Left ventricle myocardium inferior (tissue), 1 donor: ENCODE results near the gene CYBA. TPM values are rescaled to one million over a fixed set of nuclear protein-coding genes. Genes with fewer than 3 reads are reported as not detected.

ENCODE experiments used
- DNase-seq: peaks from one replicate; pipeline ENCODE4 v3.0.0-alpha.2; 2020
- H3K27ac ChIP-seq: fragments of 200-600 bp; replicated peaks from 2 replicates; pipeline ENCODE4 v1.8.0; 2021
- H3K27me3 ChIP-seq: fragments of 200-600 bp; 2 replicates; pipeline ENCODE4 v1.8.0; 2021; ENCODE audit warnings: low read depth
- H3K36me3 ChIP-seq: fragments of 200-600 bp; 2 replicates; pipeline ENCODE4 v1.8.0; 2021
- H3K4me1 ChIP-seq: fragments of 200-600 bp; 2 replicates; pipeline ENCODE4 v1.8.0; 2021
- H3K4me3 ChIP-seq: fragments of 200-600 bp; 2 replicates; pipeline ENCODE4 v1.8.0; 2021; ENCODE audit warnings: mild to moderate bottlenecking, moderate library complexity
- H3K9me3 ChIP-seq: fragments of 200-600 bp; replicated peaks from 2 replicates; pipeline ENCODE4 v1.8.0; 2021
- CTCF ChIP-seq: fragments of 200-600 bp; IDR thresholded peaks from 2 replicates; pipeline ENCODE4 v1.8.0; 2021; ENCODE audit warnings: antibody characterized with exemption, mild to moderate bottlenecking, borderline replicate concordance
- intact Hi-C: fragments of 100-400 bp; cut with micrococcal nuclease; formaldehyde crosslinking; loops from one replicate; pipeline ENCODE4 v1.11.0; 2022
- total RNA-seq: library from RNA; stranded (reverse); fragmentation: NEBNext Ultra II Directional; extraction: Animal tissue kit (Norgen Biotek cat#: 25700); gene quantifications from one replicate; pipeline ENCODE4 v1.2.1, GENCODE V29; 2021
- donor health status: DM: no; HTN: yes; CAD: no; lungs with severe emphysema.

CYBA gene
- total RNA-seq, 1 donor from 2014 or later: 42.6 TPM

DNA sequence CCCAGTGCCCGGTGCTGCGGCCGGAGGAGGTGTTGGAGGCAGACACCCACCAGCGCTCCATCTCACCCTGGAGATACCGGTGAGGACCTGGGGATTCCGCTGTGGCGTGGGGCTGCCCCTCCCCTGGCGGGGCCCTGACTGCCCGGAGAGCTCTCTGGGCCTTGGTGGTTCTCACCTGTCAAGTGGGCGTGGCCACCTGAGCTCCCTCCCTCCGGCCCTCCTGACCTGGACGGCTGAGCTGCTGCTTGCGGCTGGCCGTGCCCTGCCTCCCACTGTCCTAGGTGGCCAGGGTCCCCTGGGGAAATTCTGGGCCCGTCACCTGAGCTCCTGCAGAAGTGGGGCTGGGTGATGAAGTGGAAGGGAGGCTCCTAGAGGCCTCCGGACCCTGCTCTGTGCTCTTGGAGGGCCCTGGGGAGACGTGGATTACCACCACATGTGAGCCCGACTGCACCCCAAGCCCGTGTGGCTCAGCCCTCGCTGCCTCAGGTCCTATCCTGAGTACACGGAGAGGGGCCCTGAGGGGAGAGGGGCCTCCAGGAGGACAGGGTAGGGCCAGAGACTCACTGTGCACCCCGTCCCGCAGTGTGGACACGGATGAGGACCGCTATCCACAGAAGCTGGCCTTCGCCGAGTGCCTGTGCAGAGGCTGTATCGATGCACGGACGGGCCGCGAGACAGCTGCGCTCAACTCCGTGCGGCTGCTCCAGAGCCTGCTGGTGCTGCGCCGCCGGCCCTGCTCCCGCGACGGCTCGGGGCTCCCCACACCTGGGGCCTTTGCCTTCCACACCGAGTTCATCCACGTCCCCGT lies 11.4 kb downstream of the CYBA start:
- Histone ChIP-seq H3K36me3 (no peaks in the 10 kb centered on the region), H3K27ac (no peak overlapping the region), H3K9me3 (no peaks in the 10 kb centered on the region), H3K4me1 (peaks cover 10% of the 10 kb centered on the region), H3K27me3 (peaks cover 68% of the 10 kb centered on the region), H3K4me3 (no peak overlapping the region)
- no peak for TF ChIP-seq CTCF
- intact Hi-C loops: no loop called here
- no peak for DNase-seq

GRCh38 chr16:88638323-88639230 lies 12.3 kb downstream of the CYBA start, which contains the start of gene IL17C:
TSS of gene IL17C (plus strand) at chr16:88638572. CDS start at chr16:88638642, 70 bp downstream.
- TF ChIP-seq CTCF: no peak
- H3K27ac ChIP-seq: no peak within 1 kb of the TSS
- no peak within 1 kb of the TSS for H3K4me3 ChIP-seq
- H3K9me3 ChIP-seq: no peaks in the 10 kb centered on the region
- intact Hi-C loops: no loop called here
- no peak for DNase-seq
- peaks cover 68% of the 10 kb centered on the region for H3K27me3 ChIP-seq
- H3K4me1 ChIP-seq: peaks cover 18% of the 10 kb centered on the region
- no peaks in the 10 kb centered on the region for H3K36me3 ChIP-seq

DNA sequence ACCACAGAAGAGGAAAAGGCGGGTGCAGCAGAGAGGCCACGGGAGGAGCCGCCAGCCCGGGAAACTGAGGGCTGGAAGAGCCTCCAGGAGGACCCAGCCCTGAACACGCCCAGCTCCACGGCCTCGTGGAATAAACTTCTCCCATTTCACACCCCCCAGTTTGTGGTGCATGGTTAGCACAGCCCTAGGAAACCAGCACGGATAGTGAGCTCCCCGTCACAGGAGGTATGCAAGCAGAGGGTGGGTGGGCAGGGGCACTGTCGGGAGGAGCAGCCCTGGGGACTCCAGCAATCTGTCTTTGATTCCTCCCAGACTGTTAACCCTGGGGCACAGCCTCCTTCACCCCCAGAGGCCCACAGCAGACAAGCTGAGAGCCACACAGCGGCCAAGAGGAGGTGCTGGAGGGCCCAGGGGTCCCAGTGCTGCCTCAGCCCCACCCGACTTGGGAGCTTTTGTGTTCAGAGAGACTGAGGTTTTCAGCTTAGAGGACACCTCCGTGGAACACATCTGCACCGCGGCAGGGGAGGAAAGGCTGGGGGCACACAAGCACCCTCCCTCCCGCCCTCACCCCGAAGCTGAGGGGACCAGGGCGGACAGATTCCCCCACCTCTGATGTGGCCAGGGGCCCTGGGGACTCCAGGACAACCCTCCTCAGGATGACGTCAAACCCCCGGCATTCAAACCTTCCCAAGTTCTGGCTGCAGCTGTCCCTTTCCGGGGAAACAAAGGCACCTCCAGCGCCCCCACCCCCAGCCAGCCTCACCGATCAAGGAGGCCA lies 14.2 kb downstream of the CYBA start:
- no peaks in the 10 kb centered on the region for H3K9me3 ChIP-seq
- TF ChIP-seq CTCF: no peak
- no peak overlapping the region for H3K27ac ChIP-seq
- intact Hi-C loops: no loop called here
- no peak for DNase-seq
- H3K36me3 ChIP-seq: peaks cover 10% of the 10 kb centered on the region
- peaks cover 68% of the 10 kb centered on the region for H3K27me3 ChIP-seq
- no peak overlapping the region for H3K4me3 ChIP-seq
- peaks cover 18% of the 10 kb centered on the region for H3K4me1 ChIP-seq

DNA sequence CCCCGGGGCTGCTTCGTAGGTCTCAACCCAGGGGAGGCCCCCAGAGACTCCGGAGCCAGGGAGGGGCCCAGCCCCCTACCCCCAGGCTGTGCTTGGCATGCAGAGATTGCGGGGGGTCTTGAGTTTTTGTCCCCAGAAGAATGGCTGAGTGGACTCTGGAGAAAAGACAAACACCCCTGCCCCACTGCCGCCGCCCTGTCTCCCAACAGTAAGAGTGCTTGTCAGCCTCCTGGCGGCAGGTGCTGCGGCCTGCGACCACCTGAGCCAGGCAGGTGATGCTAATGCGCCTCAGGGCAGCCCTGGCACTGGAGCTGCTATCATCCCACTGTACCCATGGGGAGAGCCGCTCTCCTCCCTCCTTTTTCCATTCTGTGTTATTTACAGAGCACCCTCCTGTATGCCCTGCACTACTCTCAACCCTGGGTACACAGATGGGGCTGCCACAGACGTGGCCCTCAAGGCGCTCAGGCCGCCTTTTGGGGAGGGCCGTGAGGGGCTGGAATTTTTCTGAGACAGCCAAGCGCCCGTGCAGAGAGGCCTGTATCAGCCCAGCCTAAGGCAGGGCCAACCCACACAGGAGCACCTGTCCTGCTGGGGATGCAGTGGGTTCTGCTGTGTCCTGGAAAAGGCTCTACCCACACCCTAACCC lies 15.1 kb downstream of the CYBA start:
- H3K27me3 ChIP-seq: peaks cover 61% of the 10 kb centered on the region
- no peak for TF ChIP-seq CTCF
- H3K4me1 ChIP-seq: peaks cover 19% of the 10 kb centered on the region

More for the DNA sequence above, 15.1 kb downstream of the CYBA start:
- no peak overlapping the region for H3K27ac ChIP-seq
- peaks cover 19% of the 10 kb centered on the region for H3K36me3 ChIP-seq
- H3K9me3 ChIP-seq: no peaks in the 10 kb centered on the region
- intact Hi-C loops: no loop called here
- no peak overlapping the region for H3K4me3 ChIP-seq
- DNase-seq: no peak
